Ovary (tissue), 9 donors: Measurements from ENCODE around the gene IL31. TPM values are rescaled to one million over a fixed set of nuclear protein-coding genes. Genes with fewer than 3 reads are reported as not detected.

Experiments
- DNase-seq, 5 donors: peaks; one replicate each; pipeline ENCODE4 v3.0.0-alpha.2; 2019 to 2020
- H3K27ac ChIP-seq, 2 donors: fragments of 200-600 bp; one replicate each; pipeline versions ENCODE4 v1.5.1 to v1.8.0; 2019 to 2022
- H3K27me3 ChIP-seq: fragments of 200-600 bp; one replicate; pipeline ENCODE4 v1.8.0; 2022
- H3K36me3 ChIP-seq: fragments of 200-600 bp; sonication (generic); one replicate; pipeline ENCODE4 v1.5.1; 2019
- H3K4me1 ChIP-seq: one replicate; pipeline ENCODE4 v1.8.1; 2013; ENCODE audit warnings: mild to moderate bottlenecking, moderate library complexity; ENCODE audit not compliant: insufficient read depth
- H3K4me3 ChIP-seq: fragments of 200-600 bp; sonication (generic); one replicate; pipeline ENCODE4 v1.5.1; 2017
- H3K9me3 ChIP-seq, 2 donors: fragments of 200-600 bp in 1 of 2; sonication (generic) in 1 of 2; one replicate each; pipeline versions ENCODE4 v1.5.1 to v1.8.1; 2013 to 2019; ENCODE audit warnings: mild to moderate bottlenecking in 1 of 2, moderate library complexity in 1 of 2
- CTCF ChIP-seq, 3 donors: fragments of 450-650 bp in 2 of 3; fragments of 200-600 bp in 1 of 3; IDR thresholded peaks; one replicate each; pipeline versions ENCODE4 v1.5.1 to v1.8.0; 2016 to 2022; ENCODE audit warnings: antibody characterized with exemption in 3 of 3, mild to moderate bottlenecking in 1 of 3
- EP300 ChIP-seq: sonication (generic); formaldehyde crosslinking; IDR thresholded peaks from one replicate; pipeline ENCODE4 v1.6.1; 2017; ENCODE audit warnings: antibody characterized with exemption
- POLR2A ChIP-seq: fragments of 450-650 bp; IDR thresholded peaks from one replicate; pipeline ENCODE4 v1.6.1; 2017; ENCODE audit warnings: antibody characterized with exemption, mild to moderate bottlenecking, moderate library complexity
- WGBS, 3 donors: extraction: QIAGEN DNeasy Blood & Tissue Kit in 1 of 3; methylation state at CpG; one replicate each; pipeline versions ENCODE4 v1.1.5 to v1.1.7; 2013 to 2017; 5-methylcytosine and 5-hydroxymethylcytosine counted together
- intact Hi-C, 4 donors: fragments of 100-400 bp; cut with DNase I; formaldehyde crosslinking; loops; one replicate each; pipeline versions ENCODE4 v1.11.0 to v1.15.1; 2022 to 2023
- polyA plus RNA-seq, 2 donors: library from polyadenylated mRNA; stranded (reverse); fragments of 200-250 nt in 1 of 2; fragments of 350-450 nt in 1 of 2; fragmentation: Illumina TruSeq in 1 of 2; extraction: RNeasy Lipid Tissue Mini Kit (QIAGEN cat#74804) in 1 of 2; gene quantifications; one replicate each; pipeline ENCODE4 v1.2.3, GENCODE V29; 2013 to 2014
- total RNA-seq, 7 donors: library from RNA; depleted of rRNA in 2 of 7; stranded (reverse); fragments of >200 nt in 2 of 7; fragmentation: NEBNext Ultra II Directional in 3 of 7; extraction: Animal tissue kit (Norgen Biotek cat#: 25700) in 3 of 7; gene quantifications; one replicate each; pipeline versions ENCODE4 v1.1.0 to v1.2.4, GENCODE V29; 2016 to 2023
- donor health status: DM: no; HTN: no; CAD: no; lungs with moderate emphysema.
- donor health status: DM: no; HTN: no; CAD: no.
- donor health status: Bipolar disorder and iron deficiency.
- donor health status: DM: yes; HTN: yes; CAD: no.
- donor health status: DM: no; HTN: no; CAD: no.
- donor health status: DM: yes; HTN: yes; CAD: no.

Gene IL31
- total and polyA plus RNA-seq, 9 donors, result not detected

GRCh38 chr12:122206976-122207375 lies 33.0 kb upstream of the IL31 start:
- Histone ChIP-seq H3K36me3 (no peaks in the 10 kb centered on the region), H3K27ac (no peak overlapping the region), H3K4me1 (peaks cover 2% of the 10 kb centered on the region), H3K9me3 (no peaks in the 10 kb centered on the region), H3K4me3 (no peak overlapping the region), H3K27me3 (peaks cover 10% of the 10 kb centered on the region)
- intact Hi-C loops, result no loop called here
- 80 to 95% (median 84%) methylated on average over 7 to 8 of the region's 8 CpGs for WGBS, 3 donors
- TF ChIP-seq CTCF (IDR thresholded peaks at IDR 0.05) (no peak), POLR2A (no peak), EP300 (no peak)
- DNase-seq, result peak in 1 of 5 donors; percentile 31

GRCh38 chr12:122206111-122206881 lies 32.3 kb upstream of the IL31 start:
- peaks cover 14% of the 10 kb centered on the region for H3K27me3 ChIP-seq
- H3K27ac ChIP-seq, result no peak overlapping the region
- no peak for TF ChIP-seq EP300
- no peak for TF ChIP-seq CTCF (IDR thresholded peaks at IDR 0.05)
- TF ChIP-seq POLR2A, result no peak
- no peak overlapping the region for H3K4me3 ChIP-seq
- DNase-seq, result peak in 1 of 5 donors; percentile 41
- H3K9me3 ChIP-seq, result no peaks in the 10 kb centered on the region
- intact Hi-C loops, result no loop called here
- WGBS, 3 donors, result 43 to 60% (median 51%) methylated on average over 26 to 27 of the region's 27 CpGs
- no peaks in the 10 kb centered on the region for H3K36me3 ChIP-seq
- H3K4me1 ChIP-seq, result peaks cover 2% of the 10 kb centered on the region

GRCh38 chr12:122205053-122205925 lies 31.3 kb upstream of the IL31 start:
- Histone ChIP-seq H3K9me3 (no peaks in the 10 kb centered on the region), H3K27ac (no peak overlapping the region), H3K27me3 (peaks cover 16% of the 10 kb centered on the region), H3K4me3 (no peak overlapping the region), H3K36me3 (no peaks in the 10 kb centered on the region), H3K4me1 (peaks cover 2% of the 10 kb centered on the region)
- WGBS, 3 donors, result 42 to 54% (median 45%) methylated on average over 23 of the region's 23 CpGs
- intact Hi-C loops, result no loop called here
- TF ChIP-seq CTCF (IDR thresholded peaks at IDR 0.05), result no peak
- TF ChIP-seq POLR2A, result no peak
- no peak for TF ChIP-seq EP300
- DNase-seq, result peak in 1 of 5 donors; percentile 28

GRCh38 chr12:122204167-122205052 lies 30.4 kb upstream of the IL31 start:
- TF ChIP-seq EP300, result no peak
- no peak for TF ChIP-seq POLR2A
- no peak for TF ChIP-seq CTCF (IDR thresholded peaks at IDR 0.05)
- Histone ChIP-seq H3K27me3 (peaks cover 16% of the 10 kb centered on the region), H3K36me3 (no peaks in the 10 kb centered on the region), H3K9me3 (no peaks in the 10 kb centered on the region), H3K4me1 (peaks cover 2% of the 10 kb centered on the region), H3K27ac (no peak overlapping the region), H3K4me3 (peak overlapping the region; percentile 44)
- WGBS, 3 donors, result 7 to 11% (median 9%) methylated on average over 56 to 71 of the region's 71 CpGs
- peak in 1 of 5 donors; percentile 33 for DNase-seq
- intact Hi-C loops, result no loop called here
